ENCODE data around the gene ZNF678. TPM values are rescaled to one million over a fixed set of nuclear protein-coding genes. Genes with fewer than 3 reads are reported as not detected.

Gene ZNF678
- 0.58 to 2.5 TPM (median 1.8 TPM) in 5 replicates for total RNA-seq (2022; extraction: Qiagen RNA extraction; ENCODE audit: low read depth)

DNA sequence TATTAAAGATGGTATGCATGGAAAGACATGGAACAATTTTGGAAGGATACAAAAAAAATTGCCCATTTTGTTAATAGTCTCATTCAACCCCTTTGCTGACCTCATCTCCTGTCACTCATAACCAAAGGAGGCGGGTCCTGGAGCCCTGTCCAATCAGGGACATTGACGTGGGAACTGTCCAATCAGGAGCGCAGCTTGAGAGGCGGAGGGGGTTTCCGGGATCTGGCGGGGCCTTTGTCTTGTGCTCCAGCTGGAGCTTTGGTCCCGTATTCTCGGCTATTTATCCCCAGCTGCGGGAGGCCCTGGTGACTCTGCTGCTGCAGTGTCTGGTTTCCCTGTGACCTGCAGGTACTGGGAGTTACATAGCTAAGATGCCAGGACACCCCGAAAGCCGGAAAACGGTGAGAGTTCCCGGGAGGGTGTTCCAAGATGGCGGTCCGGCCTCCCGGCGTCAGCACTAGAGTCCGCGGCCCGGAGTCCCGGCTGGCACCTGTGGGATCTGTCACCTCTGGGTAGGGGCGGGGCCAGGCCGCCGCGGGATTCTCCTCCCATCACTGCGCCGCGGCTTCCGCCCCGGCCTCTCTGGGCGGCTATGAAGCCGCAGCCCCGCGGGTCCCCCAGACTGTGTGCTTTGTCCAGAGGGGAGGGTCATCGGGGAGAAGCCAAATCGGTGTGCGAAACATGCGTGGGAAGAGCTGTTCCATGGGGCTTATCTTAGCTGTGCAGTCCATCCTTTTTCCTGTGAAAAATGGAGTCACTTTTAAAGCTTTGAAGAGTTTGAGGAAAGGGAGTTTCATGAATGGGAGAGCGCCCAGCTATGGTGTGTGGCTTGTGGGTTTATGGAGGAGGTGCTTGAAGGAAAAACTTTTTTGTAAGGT is at the start of gene ZNF678:
ZNF678 (plus strand) TSS at position 233 of the 878 bp plus-strand sequence. CDS start 87,436 bp downstream, outside the sequence.

Other genes with a start within 250 kb of the ZNF678 start
- 7.9 to 11.1 TPM (median 11.0 TPM) in 5 replicates for gene CDC42BPA, start 245.1 kb upstream of the ZNF678 start, total RNA-seq (2022; extraction: Qiagen RNA extraction; ENCODE audit: low read depth)
- gene JMJD4, start 171.7 kb downstream of the ZNF678 start, total RNA-seq (2022; extraction: Qiagen RNA extraction; ENCODE audit: low read depth): 24.9 to 34.5 TPM (median 28.9 TPM) in 5 replicates
- gene SNAP47, start 171.9 kb downstream of the ZNF678 start, total RNA-seq (2022; extraction: Qiagen RNA extraction; ENCODE audit: low read depth): 25.7 to 32.4 TPM (median 29.6 TPM) in 5 replicates

Measured in A549 treated with ZK216348 at 1 μM for 4 hours (cell line).